Endothelial cell of umbilical vein (primary cell): ENCODE data around the gene TLE4. TPM values are rescaled to one million over a fixed set of nuclear protein-coding genes. Genes with fewer than 3 reads are reported as not detected.

Experiments used
- BruUV-seq: library from RNA; stranded (reverse); fragments of 400-500 nt; replicated peaks from 2 replicates; lab custom pipeline; 2021; lab: Mats Ljungman, UMichigan
- CTCF ChIA-PET: fragments of 300-600, 350-600 bp; sonication (Branson Sonifier 250); formaldehyde crosslinking; loops from one replicate; lab custom pipeline; 2021; ENCODE audit warnings: antibody characterized with exemption, inconsistent platforms; lab: Charles Lee
- POLR2A ChIA-PET: fragments of 300-600, 350-600 bp; sonication (Branson Sonifier 250); formaldehyde crosslinking; loops from one replicate; lab custom pipeline; 2021; ENCODE audit warnings: antibody characterized with exemption, inconsistent platforms; lab: Charles Lee
- DNase-seq: peaks from one replicate; pipeline ENCODE4 v3.0.0-alpha.2; 2011; ENCODE audit warnings: low read depth, low spot score
- FAIRE-seq: peaks from 2 replicates; lab custom pipeline; 2011; peaks lifted over from hg19 to GRCh38; lab: Jason Lieb, UNC
- H2AFZ ChIP-seq: 2 replicates; pipeline ENCODE4 v1.6.0; 2012; ENCODE audit warnings: low read depth, low read length, control low read depth, inconsistent platforms
- H3K27ac ChIP-seq: 2 replicates; pipeline ENCODE4 v1.5.1; 2011; ENCODE audit warnings: low read depth, mild to moderate bottlenecking, control low read depth, low read length, moderate library complexity; ENCODE audit not compliant: insufficient read depth
- H3K27me3 ChIP-seq, 2 experiments: 2 replicates each; pipeline versions ENCODE4 v1.6.0 to v1.6.1; 2011; ENCODE audit warnings: low read length in 2 of 2, mixed read lengths in 1 of 2; ENCODE audit not compliant: control insufficient read depth in 2 of 2, insufficient read depth in 2 of 2
- H3K36me3 ChIP-seq, 2 experiments: 2 replicates in 1 of 2; 3 replicates in 1 of 2; pipeline ENCODE4 v1.5.1; 2011; ENCODE audit warnings: low read length in 2 of 2, mild to moderate bottlenecking in 1 of 2, moderate library complexity in 1 of 2; ENCODE audit not compliant: control insufficient read depth in 2 of 2, insufficient read depth in 2 of 2; ENCODE audit errors: extremely low read depth in 1 of 2
- H3K4me1 ChIP-seq: 3 replicates; pipeline ENCODE4 v1.5.1; 2011; ENCODE audit warnings: mild to moderate bottlenecking, low read length; ENCODE audit not compliant: control insufficient read depth, insufficient read depth; ENCODE audit errors: extremely low read depth
- H3K4me2 ChIP-seq: 2 replicates; pipeline ENCODE4 v1.6.1; 2011; ENCODE audit warnings: low read length, control low read depth, mixed read lengths; ENCODE audit not compliant: insufficient read depth
- H3K4me3 ChIP-seq, 3 experiments: fragments of 200-600 bp in 1 of 3; sonication (generic), shearing (Covaris generic) in 1 of 3; replicated peaks in 1 of 3; 2 replicates each; pipeline ENCODE4 v1.5.1; 2011 to 2016; ENCODE audit warnings: control low read depth in 3 of 3, low read length in 3 of 3, mild to moderate bottlenecking in 2 of 3, inconsistent platforms in 1 of 3, low read depth in 1 of 3, moderate library complexity in 1 of 3; ENCODE audit not compliant: insufficient read depth in 1 of 3
- H3K79me2 ChIP-seq: 2 replicates; pipeline ENCODE4 v1.6.0; 2012; ENCODE audit warnings: low read length, inconsistent platforms; ENCODE audit not compliant: control insufficient read depth, insufficient read depth
- H3K9ac ChIP-seq: replicated peaks from 2 replicates; pipeline ENCODE3; 2011; ENCODE audit warnings: low read length, control low read depth; ENCODE audit not compliant: insufficient read depth; ENCODE audit errors: extremely low read depth
- H3K9me1 ChIP-seq: replicated peaks from 3 replicates; pipeline ENCODE4 v1.6.0; 2011; ENCODE audit warnings: mild to moderate bottlenecking, low read length; ENCODE audit not compliant: control insufficient read depth, insufficient read depth; ENCODE audit errors: extremely low read depth
- H3K9me3 ChIP-seq: replicated peaks from 2 replicates; pipeline ENCODE4 v1.5.1; 2012; ENCODE audit warnings: low read length, inconsistent platforms; ENCODE audit not compliant: control insufficient read depth, insufficient read depth
- H4K20me1 ChIP-seq: replicated peaks from 2 replicates; pipeline ENCODE3; 2011; ENCODE audit warnings: mild to moderate bottlenecking, low read length; ENCODE audit not compliant: control insufficient read depth, insufficient read depth; ENCODE audit errors: extremely low read depth
- EZH2 ChIP-seq: IDR thresholded peaks from 2 replicates; pipeline ENCODE4 v1.6.1; 2012; ENCODE audit warnings: borderline replicate concordance, low read depth, mild to moderate bottlenecking, moderate library complexity, low read length, inconsistent platforms; ENCODE audit not compliant: severe bottlenecking
- FOS ChIP-seq: IDR thresholded peaks from 2 replicates; pipeline ENCODE4 v1.6.1; 2011; ENCODE audit warnings: mild to moderate bottlenecking, low read length, moderate library complexity, borderline replicate concordance; ENCODE audit not compliant: insufficient read depth
- GATA2 ChIP-seq: IDR thresholded peaks from 2 replicates; pipeline ENCODE4 v1.7.0; 2011; ENCODE audit warnings: low read depth, mild to moderate bottlenecking, moderate library complexity, mixed read lengths, low read length; ENCODE audit not compliant: insufficient read length, insufficient read depth
- JUN ChIP-seq: IDR thresholded peaks from 2 replicates; pipeline ENCODE4 v1.6.1; 2011; ENCODE audit warnings: borderline replicate concordance, low read depth; ENCODE audit not compliant: insufficient read length, insufficient read depth
- MYC ChIP-seq: IDR thresholded peaks from one replicate; pipeline ENCODE4 v1.6.1; 2011; ENCODE audit warnings: mild to moderate bottlenecking, low read depth, low read length
- POLR2A ChIP-seq: IDR thresholded peaks from 2 replicates; pipeline ENCODE4 v1.6.1; 2012; ENCODE audit warnings: low read depth, mild to moderate bottlenecking, control low read depth, low read length
- POLR2AphosphoS5 ChIP-seq: IDR thresholded peaks from 2 replicates; pipeline ENCODE4 v1.6.1; 2012; ENCODE audit warnings: low read depth, mild to moderate bottlenecking, control low read depth, low read length, moderate library complexity; ENCODE audit not compliant: insufficient read depth
- dilution Hi-C: fragments of 300-500 bp; cut with MboI; formaldehyde crosslinking; loops from one replicate; pipeline ENCODE4 v1.15.0; 2019; ENCODE audit warnings: low sequenced_read_pairs; ENCODE audit not compliant: extremely low pct_ligation_motif_present
- intact Hi-C: fragments of 100-400 bp; cut with micrococcal nuclease; formaldehyde crosslinking; loops from one replicate; pipeline ENCODE4 v1.10.0; 2022
- polyA plus RNA-seq, 4 experiments: library from polyadenylated mRNA; depleted of rRNA in 3 of 4; stranded (reverse) in 3 of 4; unstranded in 1 of 4; fragments of >200 nt; gene quantifications; 2 replicates each; pipeline versions ENCODE4 v1.2.1 to v1.2.3, GENCODE V29; 2011 to 2012; ENCODE audit warnings: missing spikeins in 1 of 4
- total RNA-seq: library from RNA; stranded (reverse); gene quantifications from 2 replicates; pipeline ENCODE4 v1.2.3, GENCODE V29; 2021
- TF ChIP-seq, protein P1 (sequence below): IDR thresholded peaks from 2 replicates; pipeline ENCODE4 v1.6.1; 2011; ENCODE audit not compliant: insufficient read depth, insufficient read length
- TF ChIP-seq, protein P2 (sequence below), 2 donors: IDR thresholded peaks; 1 replicate in 1 of 2; 2 replicates in 1 of 2; pipeline ENCODE4 v1.5.1; 2011; ENCODE audit warnings: low read length in 2 of 2, mild to moderate bottlenecking in 2 of 2, moderate library complexity in 2 of 2, control low read depth in 1 of 2, inconsistent platforms in 1 of 2, low read depth in 1 of 2; ENCODE audit not compliant: insufficient read depth in 1 of 2; ENCODE audit errors: extremely low read depth in 1 of 2

TLE4 gene
- total and polyA plus RNA-seq, 2 donors (not counting 3 experiments of a cell fraction or from before 2014, with no cell fraction given) = 31.4 to 32.3 TPM

GRCh38 chr9:79674052-79674777, 102.5 kb downstream of the TLE4 start:
- Histone ChIP-seq H4K20me1 (no peaks in the 10 kb centered on the region), H3K27ac (no peak overlapping the region), H3K36me3 (no peaks in the 10 kb centered on the region), H3K79me2 (no peaks in the 10 kb centered on the region), H3K4me2 (no peak overlapping the region), H2AFZ (no peak overlapping the region), H3K27me3 (no peaks in the 10 kb centered on the region), H3K9ac (no peak overlapping the region), H3K9me3 (no peaks in the 10 kb centered on the region), H3K4me3 (no peak overlapping the region), H3K9me1 (no peaks in the 10 kb centered on the region), H3K4me1 (no peaks in the 10 kb centered on the region)
- intact Hi-C loops = no loop called here
- CTCF ChIA-PET = interaction anchor here (1.0 kb wide), 1 partner anchor 9 kb away, joined by 3 read pairs; no protein-coding TSS in a partner anchor
- TF ChIP-seq JUN = no peak
- TF ChIP-seq, protein P1, sequence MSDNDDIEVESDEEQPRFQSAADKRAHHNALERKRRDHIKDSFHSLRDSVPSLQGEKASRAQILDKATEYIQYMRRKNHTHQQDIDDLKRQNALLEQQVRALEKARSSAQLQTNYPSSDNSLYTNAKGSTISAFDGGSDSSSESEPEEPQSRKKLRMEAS = no peak
- no peak for TF ChIP-seq EZH2
- no peak for TF ChIP-seq GATA2
- TF ChIP-seq MYC = no peak
- TF ChIP-seq POLR2AphosphoS5 = no peak
- TF ChIP-seq FOS = no peak
- no peak for TF ChIP-seq POLR2A
- TF ChIP-seq, protein P2, sequence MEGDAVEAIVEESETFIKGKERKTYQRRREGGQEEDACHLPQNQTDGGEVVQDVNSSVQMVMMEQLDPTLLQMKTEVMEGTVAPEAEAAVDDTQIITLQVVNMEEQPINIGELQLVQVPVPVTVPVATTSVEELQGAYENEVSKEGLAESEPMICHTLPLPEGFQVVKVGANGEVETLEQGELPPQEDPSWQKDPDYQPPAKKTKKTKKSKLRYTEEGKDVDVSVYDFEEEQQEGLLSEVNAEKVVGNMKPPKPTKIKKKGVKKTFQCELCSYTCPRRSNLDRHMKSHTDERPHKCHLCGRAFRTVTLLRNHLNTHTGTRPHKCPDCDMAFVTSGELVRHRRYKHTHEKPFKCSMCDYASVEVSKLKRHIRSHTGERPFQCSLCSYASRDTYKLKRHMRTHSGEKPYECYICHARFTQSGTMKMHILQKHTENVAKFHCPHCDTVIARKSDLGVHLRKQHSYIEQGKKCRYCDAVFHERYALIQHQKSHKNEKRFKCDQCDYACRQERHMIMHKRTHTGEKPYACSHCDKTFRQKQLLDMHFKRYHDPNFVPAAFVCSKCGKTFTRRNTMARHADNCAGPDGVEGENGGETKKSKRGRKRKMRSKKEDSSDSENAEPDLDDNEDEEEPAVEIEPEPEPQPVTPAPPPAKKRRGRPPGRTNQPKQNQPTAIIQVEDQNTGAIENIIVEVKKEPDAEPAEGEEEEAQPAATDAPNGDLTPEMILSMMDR (IDR thresholded peaks at IDR 0.05; ENCODE audit: extremely low read depth in 1 of 2, insufficient read depth in 1 of 2, low read depth in 1 of 2, low read length in 2 of 2) = no peak
- dilution Hi-C loops = no loop called here
- DNase-seq (no peak), FAIRE-seq (no peak)
- POLR2A ChIA-PET = no interaction called here
- BruUV-seq = no TSS peak
